ENCODE results near the gene WDFY4.

The WDFY4 gene

DNA sequence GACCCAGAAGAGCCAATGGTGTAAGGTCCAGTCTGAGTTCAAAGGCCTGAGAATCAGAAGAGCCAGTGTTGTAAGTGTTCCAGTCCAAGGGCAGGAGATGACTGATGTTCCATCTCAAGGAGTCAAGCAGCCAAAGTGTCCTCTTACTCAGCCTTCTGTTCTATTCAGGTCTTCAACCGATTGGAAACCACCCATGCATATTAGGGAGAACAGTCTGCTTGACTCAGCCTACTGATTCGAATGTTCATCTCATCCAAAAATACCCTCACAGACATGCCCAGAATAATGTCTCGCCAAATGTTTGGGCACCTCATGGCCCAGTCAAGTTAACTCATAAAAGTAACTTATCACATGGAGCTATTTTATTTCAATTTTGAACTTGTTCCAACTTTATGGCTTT lies 2.9 kb upstream of the WDFY4 start:
- Mint-ChIP-seq H3K9me3 (peaks cover 30% of the 10 kb centered on the region), H3K27ac (no peak overlapping the region), H3K36me3 (ENCODE audit: low read depth) (peaks cover 4% of the 10 kb centered on the region), H3K4me1 (no peaks in the 10 kb centered on the region), H3K27me3 (ENCODE audit: low read depth, poor library complexity) (peaks cover 6% of the 10 kb centered on the region), H3K4me3 (no peak overlapping the region)
- no peak for DNase-seq
- TF ChIP-seq, protein P1, sequence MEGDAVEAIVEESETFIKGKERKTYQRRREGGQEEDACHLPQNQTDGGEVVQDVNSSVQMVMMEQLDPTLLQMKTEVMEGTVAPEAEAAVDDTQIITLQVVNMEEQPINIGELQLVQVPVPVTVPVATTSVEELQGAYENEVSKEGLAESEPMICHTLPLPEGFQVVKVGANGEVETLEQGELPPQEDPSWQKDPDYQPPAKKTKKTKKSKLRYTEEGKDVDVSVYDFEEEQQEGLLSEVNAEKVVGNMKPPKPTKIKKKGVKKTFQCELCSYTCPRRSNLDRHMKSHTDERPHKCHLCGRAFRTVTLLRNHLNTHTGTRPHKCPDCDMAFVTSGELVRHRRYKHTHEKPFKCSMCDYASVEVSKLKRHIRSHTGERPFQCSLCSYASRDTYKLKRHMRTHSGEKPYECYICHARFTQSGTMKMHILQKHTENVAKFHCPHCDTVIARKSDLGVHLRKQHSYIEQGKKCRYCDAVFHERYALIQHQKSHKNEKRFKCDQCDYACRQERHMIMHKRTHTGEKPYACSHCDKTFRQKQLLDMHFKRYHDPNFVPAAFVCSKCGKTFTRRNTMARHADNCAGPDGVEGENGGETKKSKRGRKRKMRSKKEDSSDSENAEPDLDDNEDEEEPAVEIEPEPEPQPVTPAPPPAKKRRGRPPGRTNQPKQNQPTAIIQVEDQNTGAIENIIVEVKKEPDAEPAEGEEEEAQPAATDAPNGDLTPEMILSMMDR (IDR thresholded peaks at IDR 0.05): no peak

DNA sequence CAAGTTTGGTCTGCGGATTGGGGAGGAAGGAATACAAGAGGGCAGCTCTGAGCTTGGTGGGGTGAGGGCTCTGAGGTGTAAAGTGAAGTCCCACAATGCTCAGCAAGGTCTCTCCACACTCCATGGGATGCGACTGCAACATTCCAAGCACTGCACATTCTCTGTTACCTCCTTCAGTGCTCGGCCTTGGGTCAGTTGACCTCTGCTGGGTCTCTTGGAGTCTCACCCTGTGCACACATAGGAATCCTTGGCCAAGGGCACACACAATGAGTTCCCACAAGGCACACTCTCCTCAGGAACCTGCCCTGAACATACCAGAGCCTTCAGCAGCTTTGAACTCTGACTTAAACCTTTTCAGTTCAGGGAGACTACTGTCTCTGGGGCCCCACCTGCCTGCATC lies 2.4 kb upstream of the WDFY4 start:
- TF ChIP-seq, protein P1 (IDR thresholded peaks at IDR 0.05): no peak
- H3K4me3 Mint-ChIP-seq: no peak overlapping the region
- no peaks in the 10 kb centered on the region for H3K4me1 Mint-ChIP-seq
- peaks cover 6% of the 10 kb centered on the region for H3K27me3 Mint-ChIP-seq (ENCODE audit: low read depth, poor library complexity)
- no peak for DNase-seq
- H3K36me3 Mint-ChIP-seq (ENCODE audit: low read depth): peaks cover 4% of the 10 kb centered on the region
- no peak overlapping the region for H3K27ac Mint-ChIP-seq
- H3K9me3 Mint-ChIP-seq: peaks cover 28% of the 10 kb centered on the region

DNA sequence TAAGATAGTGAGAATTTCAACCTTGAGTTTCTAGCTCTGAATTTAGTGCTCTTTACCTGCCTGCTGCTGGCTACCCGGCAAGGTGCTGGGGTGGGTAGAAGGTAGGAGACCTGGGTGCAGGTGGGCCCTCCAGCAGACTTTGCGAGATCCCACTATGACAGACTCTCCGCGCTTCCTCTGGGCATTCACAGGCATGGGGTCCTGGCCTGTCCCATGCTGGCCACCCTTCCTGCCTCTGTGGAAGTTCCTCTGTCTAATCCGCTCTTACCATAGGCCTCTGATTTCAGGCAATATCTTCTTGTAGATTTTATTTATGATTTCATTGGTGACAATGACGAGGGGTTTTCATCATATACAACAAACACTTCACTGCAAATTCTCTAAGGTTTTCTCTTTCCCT lies 1.2 kb upstream of the WDFY4 start:
- H3K4me3 Mint-ChIP-seq: no peak overlapping the region
- no peak overlapping the region for H3K27ac Mint-ChIP-seq
- no peak for DNase-seq
- TF ChIP-seq, protein P1 (IDR thresholded peaks at IDR 0.05): no peak
- H3K9me3 Mint-ChIP-seq: peaks cover 16% of the 10 kb centered on the region
- H3K27me3 Mint-ChIP-seq (ENCODE audit: low read depth, poor library complexity): peaks cover 6% of the 10 kb centered on the region
- H3K36me3 Mint-ChIP-seq (ENCODE audit: low read depth): no peaks in the 10 kb centered on the region
- H3K4me1 Mint-ChIP-seq: no peaks in the 10 kb centered on the region

DNA sequence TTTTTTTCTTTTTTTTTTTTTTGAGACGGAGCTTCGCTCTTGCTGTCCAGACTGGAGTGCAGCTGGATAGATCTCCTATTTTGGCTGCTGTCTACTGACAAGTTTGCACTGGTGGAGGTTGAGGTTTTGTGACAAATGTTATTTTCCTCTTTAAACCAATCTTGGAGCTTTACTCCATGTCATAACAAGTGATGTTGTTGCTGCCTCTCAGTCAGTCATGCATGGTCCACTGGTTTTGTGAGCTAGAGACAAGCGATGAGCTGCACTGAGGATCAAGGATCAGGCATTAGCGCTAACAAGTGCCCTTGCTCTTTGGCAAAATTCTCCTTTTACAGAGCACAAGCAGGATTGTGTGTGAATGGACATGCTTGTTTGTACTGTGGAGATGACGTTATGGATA lies 805 bp upstream of the WDFY4 start:
- Mint-ChIP-seq H3K4me3 (no peak overlapping the region), H3K27me3 (ENCODE audit: low read depth, poor library complexity) (peaks cover 6% of the 10 kb centered on the region), H3K9me3 (peaks cover 12% of the 10 kb centered on the region), H3K36me3 (ENCODE audit: low read depth) (no peaks in the 10 kb centered on the region), H3K27ac (no peak overlapping the region), H3K4me1 (no peaks in the 10 kb centered on the region)
- no peak for DNase-seq
- TF ChIP-seq, protein P1 (IDR thresholded peaks at IDR 0.05): no peak

DNA sequence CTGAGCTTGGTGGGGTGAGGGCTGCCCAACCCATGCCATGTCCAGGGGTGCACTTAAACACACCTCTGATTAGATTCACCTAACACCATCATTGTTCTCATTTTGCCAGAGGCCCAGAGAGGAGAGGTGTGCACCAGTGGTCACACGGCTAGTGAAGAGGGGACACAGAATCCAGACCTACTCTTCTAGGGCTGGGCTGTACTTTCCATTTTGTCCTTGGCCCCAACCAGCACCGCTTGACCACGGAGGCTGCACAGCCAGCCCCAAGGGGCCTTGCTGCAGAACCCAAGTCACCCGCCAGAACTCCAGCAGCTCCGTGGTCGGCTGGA lies 246 bp upstream of the WDFY4 start:
- Mint-ChIP-seq H3K27ac (no peak overlapping the region), H3K27me3 (ENCODE audit: low read depth, poor library complexity) (peaks cover 6% of the 10 kb centered on the region), H3K36me3 (ENCODE audit: low read depth) (no peaks in the 10 kb centered on the region), H3K4me3 (no peak overlapping the region), H3K4me1 (no peaks in the 10 kb centered on the region), H3K9me3 (peaks cover 10% of the 10 kb centered on the region)
- DNase-seq: no peak
- TF ChIP-seq, protein P1 (IDR thresholded peaks at IDR 0.05): no peak

DNA sequence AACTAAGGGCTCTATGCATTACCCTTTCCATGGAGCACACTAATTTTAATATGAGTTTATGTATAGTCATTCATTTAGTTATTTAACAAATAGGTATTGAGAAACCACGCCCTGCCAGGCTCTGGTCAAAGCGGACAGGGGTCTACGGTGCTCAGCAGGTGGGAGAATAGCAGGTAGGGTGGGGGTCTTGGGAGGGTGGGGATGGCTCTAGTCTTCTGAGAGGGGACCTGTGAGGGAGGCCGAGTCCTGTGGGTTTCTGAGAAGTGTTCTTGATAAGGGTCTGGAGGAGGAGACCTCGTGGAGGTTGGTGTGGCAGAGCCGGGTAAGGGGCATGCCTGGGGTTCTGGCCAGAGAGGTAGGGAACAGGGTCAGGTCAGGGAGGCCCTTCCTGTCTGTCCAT lies 1.1 kb downstream of the WDFY4 start:
- H3K9me3 Mint-ChIP-seq: peaks cover 7% of the 10 kb centered on the region
- no peaks in the 10 kb centered on the region for H3K4me1 Mint-ChIP-seq
- no peak for DNase-seq

More for the DNA sequence above, 1.1 kb downstream of the WDFY4 start:
- Mint-ChIP-seq H3K27ac (no peak overlapping the region), H3K27me3 (ENCODE audit: low read depth, poor library complexity) (peaks cover 4% of the 10 kb centered on the region), H3K4me3 (no peak overlapping the region), H3K36me3 (ENCODE audit: low read depth) (no peaks in the 10 kb centered on the region)
- TF ChIP-seq, protein P1 (IDR thresholded peaks at IDR 0.05): no peak
